GM12878 (cell line): Measurements from ENCODE around the gene GCKR. TPM values are rescaled to one million over a fixed set of nuclear protein-coding genes. Genes with fewer than 3 reads are reported as not detected.

ENCODE experiments used
- ATAC-seq: fragments of 200-7000 bp; cut with Tn5 transposase; 3 replicates; pipeline ENCODE4 v1.9.1; 2020; ENCODE audit warnings: mild to moderate bottlenecking, moderate library complexity
- BruUV-seq: library from RNA; stranded (reverse); fragments of 400-500 nt; replicated peaks from 2 replicates; lab custom pipeline; 2021; lab: Mats Ljungman, UMichigan
- CTCF ChIA-PET: fragments of 300-600 bp; sonication (Branson Sonifier 250); formaldehyde crosslinking; extraction: SDS; loops from one replicate; lab custom pipeline; 2021; ENCODE audit warnings: inconsistent platforms; lab: Yijun Ruan, JAX
- POLR2A ChIA-PET: fragments of 350-600 bp; formaldehyde crosslinking; extraction: SDS; loops from one replicate; lab custom pipeline; 2021; ENCODE audit warnings: inconsistent platforms; lab: Charles Lee
- RAD21 ChIA-PET: fragments of 300-600 bp; sonication (Branson Sonifier 250); formaldehyde crosslinking; loops from one replicate; lab custom pipeline; 2023; ENCODE audit warnings: antibody characterized with exemption; ENCODE audit not compliant: unreplicated experiment; lab: Charles Lee
- SMC1A ChIA-PET: fragments of 300-600 bp; sonication (Branson Sonifier 250); formaldehyde crosslinking; loops from one replicate; lab custom pipeline; 2023; ENCODE audit not compliant: unreplicated experiment, uncharacterized antibody; lab: Charles Lee
- DNase-seq: peaks from one replicate; pipeline ENCODE4 v3.0.0-alpha.2; 2011; ENCODE audit warnings: low read depth, low spot score
- FAIRE-seq: peaks from 3 replicates; lab custom pipeline; 2011; peaks lifted over from hg19 to GRCh38; lab: Jason Lieb, UNC
- H2AFZ ChIP-seq: 2 replicates; pipeline ENCODE4 v1.6.0; 2011; ENCODE audit warnings: low read depth, low read length, control low read depth; ENCODE audit not compliant: control insufficient read depth
- H3K27ac ChIP-seq: 2 replicates; pipeline ENCODE4 v1.5.1; 2011; ENCODE audit warnings: control low read depth; ENCODE audit not compliant: control insufficient read depth, insufficient read depth
- H3K27me3 ChIP-seq, 2 experiments: replicated peaks in 1 of 2; 2 replicates each; pipeline versions ENCODE4 v1.6.0 to v1.6.1; 2011; ENCODE audit warnings: low read length in 1 of 2; ENCODE audit not compliant: control insufficient read depth in 2 of 2, insufficient read depth in 2 of 2
- H3K36me3 ChIP-seq, 2 experiments: 2 replicates each; pipeline ENCODE4 v1.5.1; 2011; ENCODE audit warnings: low read length in 1 of 2; ENCODE audit not compliant: control insufficient read depth in 2 of 2, insufficient read depth in 2 of 2
- H3K4me1 ChIP-seq: 2 replicates; pipeline ENCODE4 v1.6.1; 2011; ENCODE audit warnings: mild to moderate bottlenecking, low read length, moderate library complexity, mixed read lengths; ENCODE audit not compliant: control insufficient read depth, insufficient read depth
- H3K4me2 ChIP-seq: 2 replicates; pipeline ENCODE4 v1.6.0; 2011; ENCODE audit warnings: control low read depth; ENCODE audit not compliant: control insufficient read depth, insufficient read depth
- H3K4me3 ChIP-seq: fragments of 200-600 bp; sonication (generic); 2 replicates; pipeline ENCODE4 v1.5.1; 2016
- H3K79me2 ChIP-seq: 2 replicates; pipeline ENCODE4 v1.6.0; 2011; ENCODE audit warnings: low read length; ENCODE audit not compliant: control insufficient read depth, insufficient read depth
- H3K9ac ChIP-seq: 2 replicates; pipeline ENCODE4 v1.8.0; 2011; ENCODE audit warnings: low read length, control low read depth, mixed read lengths; ENCODE audit not compliant: control insufficient read depth, insufficient read depth
- H3K9me3 ChIP-seq: replicated peaks from 3 replicates; pipeline ENCODE4 v1.5.1; 2011; ENCODE audit warnings: mild to moderate bottlenecking, low read length; ENCODE audit not compliant: control insufficient read depth, insufficient read depth
- H4K20me1 ChIP-seq: 2 replicates; pipeline ENCODE4 v1.6.0; 2011; ENCODE audit not compliant: control insufficient read depth, insufficient read depth
- ATF7 ChIP-seq: fragments of 450-650 bp; IDR thresholded peaks from 2 replicates; pipeline ENCODE4 v1.6.1; 2016; ENCODE audit warnings: low read depth, mild to moderate bottlenecking
- CHD1 ChIP-seq: IDR thresholded peaks from 2 replicates; pipeline ENCODE4 v1.6.1; 2012; ENCODE audit warnings: low read depth, low read length, improper control_type of control experiment
- FOS ChIP-seq: IDR thresholded peaks from 3 replicates; pipeline ENCODE4 v1.6.1; 2011; ENCODE audit warnings: borderline replicate concordance; ENCODE audit not compliant: insufficient read length; ENCODE audit errors: extremely low read depth
- FOXK2 ChIP-seq: fragments of 450-650 bp; IDR thresholded peaks from 2 replicates; pipeline ENCODE4 v1.6.1; 2017; ENCODE audit warnings: mild to moderate bottlenecking, moderate library complexity
- NFYA ChIP-seq: IDR thresholded peaks from 2 replicates; pipeline ENCODE4 v1.6.1; 2011; ENCODE audit warnings: low read depth, mild to moderate bottlenecking, low read length, improper control_type of control experiment, borderline replicate concordance
- NKRF ChIP-seq: fragments of 450-650 bp; conservative IDR thresholded peaks from 2 replicates; pipeline ENCODE4 v1.6.1; 2017; ENCODE audit warnings: mild to moderate bottlenecking, moderate library complexity
- PBX3 ChIP-seq: IDR thresholded peaks from 2 replicates; pipeline ENCODE4 v1.6.1; 2011; ENCODE audit warnings: mild to moderate bottlenecking, low read depth, low read length, moderate library complexity; ENCODE audit not compliant: insufficient replicate concordance
- POLR2AphosphoS2 ChIP-seq: IDR thresholded peaks from 2 replicates; pipeline ENCODE4 v1.6.1; 2011; ENCODE audit warnings: low read depth, mild to moderate bottlenecking, low read length, improper control_type of control experiment, moderate library complexity
- POLR2AphosphoS5 ChIP-seq: IDR thresholded peaks from 2 replicates; pipeline ENCODE4 v1.6.1; 2011; ENCODE audit warnings: mild to moderate bottlenecking, low read length, inconsistent platforms
- RAD51 ChIP-seq: fragments of 450-650 bp; IDR thresholded peaks from 2 replicates; pipeline ENCODE4 v1.6.1; 2016; ENCODE audit warnings: moderate library complexity, mild to moderate bottlenecking, inconsistent platforms
- RUNX3 ChIP-seq: IDR thresholded peaks from 2 replicates; pipeline ENCODE4 v1.6.1; 2012; ENCODE audit warnings: low read length, inconsistent platforms
- SREBF2 ChIP-seq: IDR thresholded peaks from 2 replicates; pipeline ENCODE4 v1.6.1; 2012; ENCODE audit warnings: mild to moderate bottlenecking, low read length
- TCF3 ChIP-seq: IDR thresholded peaks from 2 replicates; pipeline ENCODE4 v1.6.1; 2012; ENCODE audit warnings: low read depth, mild to moderate bottlenecking, low read length, borderline replicate concordance; ENCODE audit not compliant: insufficient read depth
- ZBTB11 ChIP-seq: fragments of 450-650 bp; formaldehyde crosslinking; IDR thresholded peaks from 2 replicates; pipeline ENCODE4 v1.5.0; 2022; ENCODE audit warnings: mild to moderate bottlenecking, missing genetic modification characterization
- in situ Hi-C: fragments of 300-500 bp; cut with MboI; formaldehyde crosslinking; loops from 9 replicates; pipeline ENCODE4 v1.14.3; 2018; ENCODE audit warnings: mixed read lengths
- intact Hi-C: fragments of 100-400 bp; cut with micrococcal nuclease; formaldehyde crosslinking; loops from one replicate; pipeline ENCODE4 v1.14.2; 2022; ENCODE audit not compliant: unreplicated experiment
- polyA plus RNA-seq, 11 experiments: library from polyadenylated mRNA; depleted of rRNA in 4 of 11; unstranded in 6 of 11; stranded (reverse) in 5 of 11; fragments of >200 nt; fragmentation: Nextera tagmentation in 4 of 11; fragmentation: Illumina TruSeq in 1 of 11; extraction: Ambion mirVana in 4 of 11; extraction: Trizol in 1 of 11; gene quantifications; 1 replicate in 1 of 11; 2 replicates in 10 of 11; pipeline versions ENCODE4 v1.2.1 to v1.2.3, GENCODE V29; 2011 to 2016; ENCODE audit warnings: inconsistent platforms in 2 of 11, missing spikeins in 2 of 11, low read depth in 1 of 11
- total RNA-seq, 4 experiments: library from RNA; depleted of rRNA in 3 of 4; stranded (reverse); fragments of >200 nt in 3 of 4; fragmentation: Illumina TruSeq in 1 of 4; extraction: Trizol in 1 of 4; gene quantifications; 2 replicates each; pipeline versions ENCODE4 v1.2.1 to v1.2.3, GENCODE V29; 2013 to 2021
- TF ChIP-seq, protein P1 (sequence below): IDR thresholded peaks from 2 replicates; pipeline ENCODE4 v1.6.1; 2012; ENCODE audit warnings: low read depth, low read length, improper control_type of control experiment

Gene GCKR
- total and polyA plus RNA-seq, 10 of the 15 experiments (the other 5 are each of a cell fraction or from before 2014, with no cell fraction given), result not detected

DNA sequence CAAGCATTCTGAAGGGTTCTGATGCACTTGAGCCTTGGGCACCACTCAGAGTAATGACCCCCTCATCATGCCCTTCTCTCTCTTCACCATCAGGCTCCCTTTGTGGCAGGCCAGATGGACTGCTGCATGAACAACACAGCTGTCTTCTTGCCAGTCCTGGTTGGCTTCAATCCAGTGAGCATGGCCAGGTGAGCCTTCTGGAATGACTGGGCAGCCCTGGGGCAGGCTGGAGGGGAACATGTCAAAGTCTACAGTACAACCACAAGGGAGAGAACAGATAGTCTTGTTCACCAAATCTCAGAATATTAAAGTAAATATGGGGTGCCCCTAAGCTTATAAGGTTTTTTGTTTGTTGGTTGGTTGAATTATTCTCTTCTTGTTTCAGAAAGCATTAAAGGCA, 4.4 kb downstream of the GCKR start:
- H3K9ac ChIP-seq, result no peak overlapping the region
- H3K9me3 ChIP-seq, result no peaks in the 10 kb centered on the region
- in situ Hi-C loops, result no loop called here
- H3K27me3 ChIP-seq, result peaks cover 2% of the 10 kb centered on the region in 2 experiments; a peak in 3 of 4 replicates
- ATAC-seq (no peak), FAIRE-seq (no peak), DNase-seq (no peak)
- ChIA-PET POLR2A (interaction anchor here (0.6 kb wide), 1 partner anchor 11 kb away, joined by 6 read pairs; no protein-coding TSS in a partner anchor), RAD21 (no interaction called here), CTCF (interaction anchor here (0.5 to 1.3 kb wide), 2 partner anchors 183 to 925 kb away, joined by 3 to 4 read pairs; no protein-coding TSS in a partner anchor), SMC1A (no interaction called here)
- no peak for TF ChIP-seq TCF3
- no peak for TF ChIP-seq NKRF
- no peak for TF ChIP-seq NFYA
- no peak for TF ChIP-seq FOS
- TF ChIP-seq, protein P1, sequence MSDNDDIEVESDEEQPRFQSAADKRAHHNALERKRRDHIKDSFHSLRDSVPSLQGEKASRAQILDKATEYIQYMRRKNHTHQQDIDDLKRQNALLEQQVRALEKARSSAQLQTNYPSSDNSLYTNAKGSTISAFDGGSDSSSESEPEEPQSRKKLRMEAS, result no peak
- TF ChIP-seq PBX3, result no peak
- no peak for TF ChIP-seq RAD51
- no peak for TF ChIP-seq FOXK2
- TF ChIP-seq POLR2AphosphoS5, result no peak
- no peak for TF ChIP-seq ATF7
- TF ChIP-seq RUNX3, result no peak
- TF ChIP-seq CHD1, result no peak
- no peak for TF ChIP-seq POLR2AphosphoS2
- no peak for TF ChIP-seq ZBTB11 (CRISPR knock-in tag)
- no peak for TF ChIP-seq SREBF2
- BruUV-seq, result no TSS peak
- intact Hi-C loops, result no loop called here
- no peaks in the 10 kb centered on the region for H3K4me1 ChIP-seq
- no peak overlapping the region for H3K4me2 ChIP-seq
- no peaks in the 10 kb centered on the region for H3K36me3 ChIP-seq
- H2AFZ ChIP-seq, result no peak overlapping the region
- H3K4me3 ChIP-seq, result no peak overlapping the region
- no peaks in the 10 kb centered on the region for H4K20me1 ChIP-seq
- H3K27ac ChIP-seq, result no peak overlapping the region
- H3K79me2 ChIP-seq, result no peaks in the 10 kb centered on the region
